OCI-M2 (cell line): ENCODE data around the gene PPARD.
"Not testable (repeated sequence)": the region's sequence is repeated elsewhere in the genome, so short reads cannot be mapped to it uniquely, and the experiment has no call there.

Experiments used
- DNase-seq: peaks from one replicate; lab custom pipeline; 2025; ENCODE audit not compliant: unreplicated experiment; lab: John Stamatoyannopoulos, UW

Gene PPARD

GRCh38 chr6:35403544-35404442, 61.4 kb downstream of the PPARD start:
- no peak for DNase-seq

- DNase-seq: no peak
Measured at GRCh38 chr6:35406711-35407485, 64.5 kb downstream of the PPARD start.

DNA sequence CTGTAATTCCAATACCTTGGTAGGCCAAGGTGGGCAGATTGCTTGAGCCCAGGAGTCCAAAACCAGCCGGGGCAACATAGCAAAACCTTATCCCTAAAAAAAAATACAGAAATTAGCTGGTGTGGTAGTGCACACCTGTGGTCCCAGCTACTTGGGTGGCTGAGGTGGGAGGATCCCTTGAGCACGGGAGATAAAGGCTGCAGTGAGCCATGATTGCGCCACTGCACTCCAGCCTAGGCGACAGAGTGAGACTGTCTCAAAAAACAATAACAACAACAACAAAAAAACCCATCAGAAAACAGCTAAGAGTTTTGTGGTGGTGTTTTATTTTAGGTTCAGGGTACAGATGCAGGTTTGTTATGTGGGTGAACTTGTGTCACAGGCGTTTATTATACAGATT, 66.9 kb downstream of the PPARD start:
- no peak for DNase-seq

GRCh38 chr6:35410131-35410530, 67.8 kb downstream of the PPARD start:
- no peak for DNase-seq

DNA sequence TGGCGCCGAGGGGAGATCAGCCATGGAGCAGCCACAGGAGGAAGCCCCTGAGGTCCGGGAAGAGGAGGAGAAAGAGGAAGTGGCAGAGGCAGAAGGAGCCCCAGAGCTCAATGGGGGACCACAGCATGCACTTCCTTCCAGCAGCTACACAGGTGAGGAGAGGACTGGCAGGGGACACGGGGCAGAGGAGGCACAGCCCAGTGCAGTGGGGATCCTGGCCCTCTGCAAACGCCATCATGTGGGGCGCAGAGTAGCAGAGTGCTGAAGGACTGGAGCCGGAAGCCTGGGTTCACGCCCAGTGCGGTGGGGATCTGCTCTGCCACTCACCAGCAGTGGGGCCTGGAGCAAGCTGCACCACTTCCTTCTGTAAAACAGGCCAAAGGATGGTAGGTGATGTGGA, 68.7 kb downstream of the PPARD start:
- no peak for DNase-seq

- DNase-seq: no peak
Measured at GRCh38 chr6:35412102-35412501, 69.7 kb downstream of the PPARD start.

DNA sequence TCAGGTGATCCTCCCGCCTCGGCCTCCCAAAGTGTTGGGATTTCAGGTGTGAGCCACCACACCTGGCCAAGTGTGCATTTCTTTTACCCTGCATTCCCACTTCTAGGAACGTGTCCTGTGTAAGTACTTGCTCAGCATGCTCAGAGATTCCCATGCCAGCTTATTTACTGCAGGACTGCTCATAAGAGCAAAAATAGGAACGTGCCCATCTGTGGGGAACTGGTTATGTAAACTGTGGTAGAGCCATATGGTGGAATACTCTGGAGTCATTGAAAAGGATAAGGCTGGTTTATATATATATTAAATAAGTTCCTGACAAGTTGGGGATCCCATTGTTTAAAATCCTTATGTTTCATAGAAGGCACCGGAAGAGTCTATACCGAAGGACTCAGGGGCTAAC, 71.6 kb downstream of the PPARD start:
- DNase-seq: no peak

- DNase-seq: no peak
Measured at GRCh38 chr6:35415065-35415891, 72.9 kb downstream of the PPARD start.

DNA sequence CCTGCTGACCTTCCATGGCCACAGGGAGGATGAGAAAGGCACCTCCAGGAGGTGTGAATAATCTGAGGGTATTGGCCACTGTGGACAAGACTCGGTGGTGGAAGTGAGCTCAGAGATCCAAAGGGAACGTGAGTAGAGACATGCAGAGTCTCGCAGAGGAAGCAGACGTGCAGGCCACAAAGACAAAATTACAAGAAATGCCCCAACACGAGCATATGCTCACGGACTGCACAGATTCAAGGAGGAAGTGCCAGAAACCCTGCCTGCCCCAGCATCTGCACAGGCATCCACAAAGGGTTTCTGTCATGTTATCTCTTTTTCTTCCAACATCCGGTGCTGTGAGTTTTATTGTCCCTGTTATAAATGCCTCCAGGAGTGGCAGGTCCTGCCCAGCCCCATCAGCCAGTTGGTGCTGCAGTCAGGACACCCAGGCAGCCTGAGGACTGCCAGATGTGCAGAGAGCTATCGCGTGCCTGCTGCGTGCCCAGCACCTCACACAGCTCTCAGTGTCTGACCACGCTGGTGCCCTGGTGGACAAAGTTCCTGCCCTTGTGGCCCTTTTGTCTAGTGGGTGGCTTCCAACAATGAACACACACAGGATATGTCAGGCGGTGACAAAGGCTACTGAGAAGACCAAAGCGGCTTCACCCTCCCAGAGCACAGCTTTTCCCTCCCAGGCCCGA, 75.8 kb downstream of the PPARD start:
- DNase-seq: no peak

DNA sequence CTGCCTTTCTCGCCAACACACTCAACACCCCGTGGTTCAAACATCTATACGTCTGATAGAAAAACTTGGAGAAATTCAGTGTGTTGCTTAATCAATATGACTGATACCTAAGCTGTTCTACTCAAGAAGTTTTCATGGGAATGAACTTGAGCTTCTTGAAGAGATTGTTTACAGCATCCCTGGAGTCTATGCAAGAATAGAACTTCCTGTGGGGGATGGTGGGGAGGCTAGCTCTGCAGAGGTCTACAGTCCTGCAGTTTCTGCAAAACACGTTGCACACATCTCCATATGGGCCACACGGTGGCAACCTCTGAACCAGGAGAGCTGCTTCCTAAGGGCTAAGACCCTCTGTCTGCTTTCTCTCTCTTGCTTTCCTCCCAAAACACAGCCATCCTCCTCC, 77.1 kb downstream of the PPARD start:
- DNase-seq: no peak

DNA sequence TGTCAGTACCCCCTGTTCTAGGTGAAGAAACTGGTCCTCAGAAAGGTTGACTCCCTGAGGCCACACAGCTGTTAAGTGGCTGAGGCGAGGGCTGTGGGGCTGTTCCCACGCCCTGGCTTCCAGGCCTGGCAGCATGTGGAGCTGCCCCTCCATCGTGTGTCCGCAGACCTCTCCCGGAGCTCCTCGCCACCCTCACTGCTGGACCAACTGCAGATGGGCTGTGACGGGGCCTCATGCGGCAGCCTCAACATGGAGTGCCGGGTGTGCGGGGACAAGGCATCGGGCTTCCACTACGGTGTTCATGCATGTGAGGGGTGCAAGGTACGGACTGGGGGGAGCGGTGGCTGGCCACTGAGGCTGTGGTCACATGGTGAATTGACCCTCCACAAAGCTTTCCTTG, 77.6 kb downstream of the PPARD start:
- no peak for DNase-seq

DNA sequence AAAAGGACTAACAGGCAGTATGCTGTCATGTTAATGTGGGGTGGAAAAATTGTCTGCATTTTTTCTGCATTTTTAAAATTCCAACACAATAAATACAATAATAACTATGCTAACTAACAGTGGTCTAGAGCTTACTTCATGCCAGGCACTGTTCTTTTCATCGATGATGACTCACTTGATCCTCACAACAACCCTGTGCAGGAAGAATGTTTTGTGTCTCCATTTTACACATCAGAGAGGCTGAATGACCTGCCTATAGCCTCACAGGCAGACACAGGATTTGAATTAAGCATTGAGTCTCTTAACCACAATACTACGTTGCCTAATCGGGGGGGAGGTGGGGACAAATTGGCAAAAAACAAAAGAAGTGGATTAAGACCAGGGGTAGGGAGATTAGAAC, 82.9 kb downstream of the PPARD start:
- DNase-seq: no peak

DNA sequence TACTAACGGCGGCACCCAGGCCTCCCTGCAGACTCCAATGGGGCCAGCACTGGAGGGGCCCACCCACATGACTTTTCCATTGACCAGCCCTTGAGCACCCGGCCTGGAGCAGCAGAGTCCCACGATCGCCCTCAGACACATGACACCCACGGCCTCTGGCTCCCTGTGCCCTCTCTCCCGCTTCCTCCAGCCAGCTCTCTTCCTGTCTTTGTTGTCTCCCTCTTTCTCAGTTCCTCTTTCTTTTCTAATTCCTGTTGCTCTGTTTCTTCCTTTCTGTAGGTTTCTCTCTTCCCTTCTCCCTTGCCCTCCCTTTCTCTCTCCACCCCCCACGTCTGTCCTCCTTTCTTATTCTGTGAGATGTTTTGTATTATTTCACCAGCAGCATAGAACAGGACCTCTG, 83.7 kb downstream of the PPARD start:
- no peak for DNase-seq

DNA sequence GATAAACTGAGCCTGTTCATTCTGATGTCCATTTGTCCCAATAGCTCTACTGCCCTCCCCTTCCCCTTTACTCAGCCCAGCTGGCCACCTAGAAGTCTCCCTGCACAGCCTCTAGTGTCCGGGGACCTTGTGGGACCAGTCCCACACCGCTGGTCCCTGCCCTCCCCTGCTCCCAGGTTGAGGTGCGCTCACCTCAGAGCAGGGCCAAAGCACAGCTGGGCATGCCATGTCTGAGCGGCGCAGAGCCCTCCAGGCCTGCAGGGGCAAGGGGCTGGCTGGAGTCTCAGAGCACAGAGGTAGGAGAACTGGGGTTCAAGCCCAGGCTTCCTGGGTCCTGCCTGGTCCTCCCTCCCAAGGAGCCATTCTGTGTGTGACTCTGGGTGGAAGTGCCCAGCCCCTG, 85.1 kb downstream of the PPARD start:
- DNase-seq: no peak

DNA sequence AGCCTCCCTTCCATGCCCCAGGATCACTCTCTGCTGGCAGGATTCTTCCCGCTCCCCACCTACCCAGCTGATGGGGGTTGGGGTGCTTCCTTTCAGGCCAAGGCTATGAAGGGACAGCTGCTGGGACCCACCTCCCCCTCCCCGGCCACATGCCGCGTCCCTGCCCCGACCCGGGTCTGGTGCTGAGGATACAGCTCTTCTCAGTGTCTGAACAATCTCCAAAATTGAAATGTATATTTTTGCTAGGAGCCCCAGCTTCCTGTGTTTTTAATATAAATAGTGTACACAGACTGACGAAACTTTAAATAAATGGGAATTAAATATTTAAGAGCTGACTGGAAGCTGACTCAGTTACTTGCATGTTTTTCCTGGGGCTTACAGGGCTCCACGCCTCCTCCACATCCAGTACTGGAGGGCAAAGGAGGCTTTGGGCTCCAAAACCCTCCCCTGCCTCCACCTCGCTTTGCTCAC, 85.5 kb downstream of the PPARD start:
- DNase-seq: no peak

DNA sequence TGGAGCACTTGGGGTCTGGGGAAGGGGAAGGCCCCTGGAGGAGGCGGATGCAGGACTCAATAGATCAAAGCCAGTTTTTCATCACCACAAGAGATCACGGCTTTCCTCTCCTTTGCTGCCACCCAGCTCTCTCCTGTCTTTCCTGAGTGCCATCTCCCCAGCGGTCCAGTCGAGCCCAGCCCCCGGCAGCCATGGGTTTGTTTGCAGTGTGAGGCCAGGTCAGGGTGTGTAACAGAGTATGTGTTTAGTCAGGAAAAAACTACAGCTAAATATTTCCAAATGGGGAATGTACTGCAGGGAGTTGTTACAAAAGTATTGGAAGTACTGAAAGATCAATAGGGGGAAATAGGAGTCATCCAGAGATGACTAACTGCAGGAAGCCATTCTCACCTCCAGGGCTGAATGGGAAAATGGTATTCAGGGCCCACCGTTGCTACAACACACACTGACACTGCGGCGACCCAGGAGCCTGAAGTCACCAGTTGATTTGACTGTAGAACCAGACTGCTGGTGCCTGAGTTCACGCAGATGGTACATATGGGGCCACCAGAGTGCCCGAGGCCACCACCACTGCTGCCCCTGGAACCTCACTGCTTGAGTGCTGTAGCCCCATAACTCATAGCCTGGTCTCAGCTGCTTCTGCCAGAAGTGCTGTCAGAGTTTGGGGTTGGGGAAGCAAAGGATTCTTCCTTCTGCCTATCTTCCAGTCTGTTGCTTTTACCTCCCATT, 86.2 kb downstream of the PPARD start:
- DNase-seq: no peak

DNA sequence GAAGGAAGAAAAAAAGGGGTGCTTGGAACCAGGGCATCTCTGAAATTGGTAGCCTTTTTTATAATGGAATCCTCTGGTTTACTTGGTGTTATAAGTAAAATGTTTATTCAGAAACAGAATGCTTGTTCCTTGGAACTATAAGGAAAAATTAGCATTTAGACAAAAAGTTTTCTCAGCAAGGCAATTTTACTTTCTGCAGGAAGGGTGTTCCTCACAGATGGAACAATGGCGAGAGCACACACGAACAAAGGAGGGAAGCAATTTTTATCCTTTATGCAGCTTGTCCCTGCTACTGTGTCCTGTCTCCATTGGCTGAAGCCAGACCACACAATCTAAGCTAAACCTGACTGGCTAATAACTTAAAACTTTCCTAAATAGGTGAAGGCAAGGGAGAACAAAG, 87.1 kb downstream of the PPARD start:
- no peak for DNase-seq

DNA sequence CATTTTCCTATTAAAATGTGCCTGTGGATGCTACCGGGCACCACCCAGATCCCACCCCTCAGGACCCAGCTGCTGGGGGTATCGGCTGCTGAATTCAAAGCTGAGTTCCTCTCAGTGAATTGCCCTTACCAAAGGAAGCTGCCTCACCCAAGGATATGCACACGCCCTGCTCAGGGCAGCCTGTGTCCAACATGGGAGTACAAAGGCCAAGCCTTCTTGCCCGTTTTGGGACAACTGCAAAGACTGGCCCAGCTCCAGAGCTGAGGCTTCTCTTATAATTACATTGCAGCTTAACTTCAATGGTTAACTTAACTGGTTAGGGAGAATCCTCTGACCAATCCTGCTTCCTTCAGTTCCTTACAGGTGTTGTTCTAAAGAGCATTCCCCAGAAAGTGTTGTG, 89.9 kb downstream of the PPARD start:
- no peak for DNase-seq

DNA sequence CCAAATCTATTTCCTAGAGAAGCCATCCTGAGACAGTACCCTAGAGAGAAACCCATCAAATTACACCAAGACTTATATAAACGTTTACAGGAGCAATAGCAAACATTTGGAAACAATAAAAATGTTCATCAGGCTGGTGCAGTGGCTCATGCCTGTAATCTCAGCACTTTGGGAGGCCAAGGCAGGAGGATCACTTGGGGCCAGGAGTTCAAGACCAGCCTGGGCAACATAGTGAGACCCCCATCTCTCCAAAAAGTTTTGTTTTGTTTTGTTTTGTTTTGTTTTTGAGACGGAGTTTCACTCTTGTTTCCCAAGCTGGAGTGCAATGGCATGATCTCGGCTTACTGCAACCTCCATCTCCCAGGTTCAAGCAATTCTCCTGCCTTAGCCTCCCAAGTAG, 90.3 kb downstream of the PPARD start:
- DNase-seq: not testable (repeated sequence)
